Hepatocyte (in vitro differentiated cells): Measurements from ENCODE around the gene TTC32.

ENCODE experiments used
- CTCF ChIP-seq: fragments of 200-600 bp; sonication (generic); IDR thresholded peaks from 2 replicates; pipeline ENCODE4 v1.5.1; 2016; ENCODE audit warnings: antibody characterized with exemption, mild to moderate bottlenecking; ENCODE audit not compliant: poor library complexity
- EZH2 ChIP-seq: fragments of 200-600 bp; sonication (generic); IDR thresholded peaks from 2 replicates; pipeline ENCODE4 v1.6.1; 2016; ENCODE audit warnings: antibody characterized with exemption, mild to moderate bottlenecking, borderline replicate concordance
- EZH2phosphoT487 ChIP-seq: fragments of 200-600 bp; sonication (generic); IDR thresholded peaks from one replicate; pipeline ENCODE4 v1.6.1; 2018; ENCODE audit warnings: antibody characterized with exemption, mild to moderate bottlenecking, low read depth, moderate library complexity; ENCODE audit not compliant: unreplicated experiment, severe bottlenecking

- TF ChIP-seq CTCF (no peak), EZH2 (no peak), EZH2phosphoT487 (no peak)
Measured at GRCh38 chr2:19864381-19864780, 37.4 kb downstream of the TTC32 start.
